T47D (cell line): ENCODE data around the gene FOXL2NB.
A peak's percentile ranks its signal among the peaks of the same experiment; 100 is the strongest.

Experiments used
- DNase-seq, 2 experiments: peaks; one replicate each; pipeline versions ENCODE4 v3.0.0 to v3.0.0-alpha.2; 2011 to 2012; ENCODE audit warnings: low read depth in 1 of 2, low spot score in 1 of 2
- JUND ChIP-seq: IDR thresholded peaks from 2 replicates; pipeline ENCODE4 v1.6.1; 2012; ENCODE audit warnings: low read depth
- in situ Hi-C: cut with HindIII; loops from 2 replicates; pipeline ENCODE4 v1.10.0; 2016; ENCODE audit warnings: low sequenced_read_pairs, low pct_unique_long_range_greater_than_20kb

The FOXL2NB gene

DNA sequence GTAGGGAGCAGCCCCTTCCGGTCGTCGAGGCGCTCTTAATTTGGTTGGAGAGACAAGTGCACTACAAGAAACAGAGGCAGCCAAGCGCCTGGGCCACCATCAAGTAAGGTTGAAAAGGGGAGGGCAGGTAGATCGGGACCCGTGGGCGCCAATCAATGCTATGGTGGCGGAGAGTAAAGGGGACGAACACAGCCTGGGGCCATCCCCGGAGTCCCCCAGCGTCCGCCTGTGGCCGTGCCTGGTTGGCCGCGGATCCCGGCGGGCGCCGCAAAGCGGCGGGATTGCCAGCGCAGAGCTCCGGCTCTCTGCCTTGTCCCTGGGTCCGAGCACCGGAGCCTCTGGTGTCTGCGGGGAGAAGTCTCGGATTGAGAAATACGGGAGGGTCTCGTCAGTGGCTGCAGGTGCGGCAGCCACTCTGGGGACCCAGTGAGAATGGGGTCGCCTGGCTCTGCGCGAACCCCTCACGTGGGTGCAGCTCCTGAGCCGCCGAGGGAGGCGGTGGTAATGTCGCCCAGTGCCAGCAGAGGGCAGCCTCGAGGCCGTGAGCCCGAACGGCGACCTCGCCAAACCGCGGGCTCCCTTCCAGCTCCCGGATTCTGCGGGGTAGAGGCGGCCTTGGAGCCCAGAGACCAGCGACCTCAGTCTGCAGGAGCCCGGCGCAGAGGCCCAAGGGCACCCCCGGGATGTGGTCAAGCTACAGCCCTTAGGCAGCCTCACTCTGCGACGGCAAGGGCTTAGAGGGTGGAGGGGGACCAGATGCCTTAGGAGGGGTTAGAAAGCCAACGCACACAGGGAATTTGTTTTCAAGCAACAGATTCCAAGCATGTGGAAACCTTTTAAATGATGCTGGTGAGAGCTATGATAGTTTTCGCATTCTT is 10.9 kb upstream of the FOXL2NB start:
- peak; percentile 78 to 98 for DNase-seq
- TF ChIP-seq JUND = no peak
- in situ Hi-C loops = no loop called here

DNA sequence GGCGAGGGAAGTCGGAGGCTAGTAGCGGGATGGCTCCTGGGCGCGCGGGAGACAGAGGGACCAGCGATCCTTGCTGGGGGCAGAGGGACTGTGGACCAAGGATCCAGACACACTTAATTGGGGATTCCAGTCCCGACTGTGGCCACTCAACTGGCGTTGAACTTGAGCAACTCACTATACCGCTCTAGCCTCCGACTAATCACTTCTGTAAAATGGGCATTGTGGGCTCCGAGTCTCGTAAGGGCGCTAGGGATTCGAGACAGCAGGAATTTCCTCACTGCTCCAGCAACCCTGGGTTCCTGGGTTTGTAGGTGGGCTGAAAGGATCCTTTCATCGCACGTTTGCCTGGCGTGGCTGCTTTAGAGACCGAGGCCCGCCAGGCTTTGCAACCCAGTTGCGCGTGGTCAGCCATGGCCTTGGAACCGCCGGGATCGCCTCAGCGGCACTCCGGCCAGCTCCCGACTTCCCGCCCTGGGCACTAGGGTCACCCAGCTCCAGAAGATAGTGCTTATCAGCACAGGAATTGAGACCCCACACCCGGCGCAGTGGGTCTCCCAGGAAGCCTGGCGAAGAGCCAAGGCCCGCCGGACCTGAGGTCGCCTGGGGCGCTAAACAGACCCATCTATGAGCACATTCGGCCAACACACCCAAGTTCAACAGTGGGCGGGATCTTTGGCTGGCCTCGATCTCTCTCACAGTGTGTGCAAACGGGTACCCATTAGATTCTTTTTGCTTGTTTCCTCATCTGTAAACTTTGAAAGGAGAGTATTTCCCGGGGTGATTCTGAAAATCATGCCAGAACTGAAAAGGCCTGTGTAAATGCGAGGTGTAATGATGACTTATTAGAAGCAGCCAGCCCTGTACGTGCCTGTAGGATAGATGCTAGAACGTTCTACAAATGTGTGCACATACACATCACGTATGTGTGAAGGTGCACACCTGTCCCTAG is 10.0 kb upstream of the FOXL2NB start:
- no peak for DNase-seq
- in situ Hi-C loops = no loop called here
- TF ChIP-seq JUND = no peak

DNA sequence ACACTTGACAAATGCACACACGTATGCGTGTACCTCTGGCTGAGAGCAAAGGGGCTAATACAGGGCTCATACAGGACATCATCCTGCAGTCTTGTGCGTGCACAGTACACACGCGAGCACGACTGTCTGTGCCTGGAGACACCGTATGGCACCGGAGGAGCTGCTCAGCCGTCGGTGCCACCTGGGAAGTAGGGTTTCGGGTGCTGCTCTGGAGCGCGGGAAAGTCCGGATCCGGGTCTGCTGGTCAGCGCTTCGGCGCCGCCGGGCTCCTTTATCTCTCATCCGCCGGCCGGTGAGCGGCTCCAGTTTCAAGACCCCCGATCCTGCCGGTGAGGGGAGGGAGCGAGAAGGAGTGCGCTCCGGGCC is 9.3 kb upstream of the FOXL2NB start:
- in situ Hi-C loops = no loop called here
- DNase-seq = no peak
- TF ChIP-seq JUND = no peak

DNA sequence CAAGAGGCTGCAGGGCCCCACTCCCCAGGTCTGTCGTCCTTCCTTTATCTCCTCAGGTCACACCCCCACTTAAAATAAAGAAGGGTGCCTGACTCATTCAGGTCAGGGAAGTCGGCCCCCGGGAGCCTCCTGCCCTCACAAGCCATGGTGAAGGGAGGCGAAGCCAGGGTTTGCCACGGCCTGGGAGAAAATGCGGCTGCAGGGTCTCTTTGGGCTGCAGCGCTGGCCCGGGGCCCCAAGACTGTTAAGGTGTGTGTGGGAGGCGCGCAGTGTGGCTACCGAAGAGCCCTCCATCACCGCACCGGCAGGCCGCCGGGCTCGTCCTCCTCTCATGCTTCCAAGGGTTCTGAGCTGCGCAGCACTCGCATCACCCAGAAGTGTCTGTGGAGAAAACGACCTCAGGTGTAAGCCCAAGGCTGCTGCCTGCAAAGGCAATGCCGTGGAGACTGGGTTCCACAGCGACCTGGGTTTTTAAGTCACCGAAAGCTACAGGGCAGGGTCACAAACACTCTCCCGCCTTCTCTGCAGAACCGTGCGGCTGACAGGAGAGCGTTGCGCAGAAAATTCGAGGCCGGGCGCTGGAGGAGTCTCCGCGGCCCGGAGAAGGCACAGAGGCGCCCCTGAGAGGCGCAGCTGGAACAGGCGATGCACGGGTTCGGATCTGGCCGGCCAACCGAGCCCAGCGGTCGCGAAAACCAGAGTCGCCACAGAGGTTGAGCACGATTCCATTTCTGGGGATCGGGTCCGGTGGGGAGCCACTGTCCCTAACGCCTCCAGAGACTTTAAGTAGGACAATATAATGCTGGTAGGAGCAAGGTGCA is 8.8 kb upstream of the FOXL2NB start:
- in situ Hi-C loops = no loop called here
- DNase-seq = no peak
- TF ChIP-seq JUND = no peak

DNA sequence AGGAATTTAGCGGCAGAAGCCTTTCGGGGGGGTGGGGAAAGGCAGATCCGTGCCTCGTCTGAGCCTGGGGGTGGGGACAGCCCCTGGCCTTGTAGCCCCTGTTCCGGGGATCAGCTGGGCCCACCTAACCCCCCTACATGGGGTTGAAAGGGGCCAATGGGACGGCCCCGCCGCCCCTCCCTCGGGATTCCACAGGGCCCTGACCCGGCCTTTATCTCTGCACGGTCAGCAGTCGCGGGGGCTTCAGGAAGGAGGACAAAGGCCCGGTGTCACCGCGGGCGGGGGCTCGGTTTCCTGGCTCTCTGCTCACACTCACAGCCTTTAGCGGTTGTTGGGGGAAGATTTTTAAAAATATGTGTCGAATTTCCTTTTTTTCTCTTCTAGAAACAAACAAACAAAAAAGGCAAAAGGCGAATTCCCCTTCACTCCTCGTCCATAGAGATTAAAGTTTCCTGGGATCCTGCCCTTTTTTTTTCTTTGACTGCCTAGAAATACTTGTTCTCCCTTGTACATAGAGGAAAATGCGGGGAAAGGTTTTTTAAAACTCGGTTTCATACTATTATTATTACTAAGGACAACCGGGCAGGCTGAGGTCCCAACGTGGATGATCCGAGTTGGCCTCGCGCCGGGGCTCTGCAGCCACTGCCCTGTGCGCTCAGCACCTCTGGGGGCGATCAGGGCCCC is 8.0 kb upstream of the FOXL2NB start:
- DNase-seq = no peak
- in situ Hi-C loops = no loop called here
- TF ChIP-seq JUND = no peak

DNA sequence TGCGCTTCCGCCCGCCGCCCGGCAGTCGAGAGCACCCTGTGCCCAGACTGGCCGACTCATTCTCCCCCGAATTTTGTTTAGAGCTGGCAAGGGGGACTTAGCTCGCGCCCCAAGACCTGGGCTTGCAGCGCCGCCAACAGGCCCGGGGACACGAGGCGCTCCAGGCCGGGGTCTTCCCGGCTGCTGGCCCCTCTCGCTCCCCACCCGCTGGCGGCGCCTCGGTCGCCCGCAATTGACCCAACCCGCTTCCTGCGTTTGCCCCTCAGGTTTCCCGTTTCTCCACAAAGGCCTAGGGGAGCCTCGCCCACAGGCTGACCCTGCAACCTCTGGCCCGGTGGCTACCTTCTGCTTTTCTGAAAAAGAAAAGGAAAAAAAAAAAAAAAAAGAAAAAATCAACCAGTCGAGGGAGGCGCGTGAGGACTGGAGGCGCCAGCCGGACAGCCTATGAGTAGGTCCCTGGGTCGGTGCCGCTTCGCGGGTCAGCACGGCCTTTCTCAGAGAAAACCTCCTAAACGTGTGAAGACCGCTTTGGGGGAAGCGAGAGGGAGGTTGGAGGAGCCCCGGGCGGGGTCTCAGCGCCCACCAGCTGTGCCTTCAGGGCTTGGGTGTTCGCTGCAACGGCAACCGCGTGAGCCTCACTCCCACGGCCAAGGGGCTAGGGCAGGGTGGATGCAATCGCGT is 7.3 kb upstream of the FOXL2NB start:
- TF ChIP-seq JUND = no peak
- in situ Hi-C loops = no loop called here
- no peak for DNase-seq

DNA sequence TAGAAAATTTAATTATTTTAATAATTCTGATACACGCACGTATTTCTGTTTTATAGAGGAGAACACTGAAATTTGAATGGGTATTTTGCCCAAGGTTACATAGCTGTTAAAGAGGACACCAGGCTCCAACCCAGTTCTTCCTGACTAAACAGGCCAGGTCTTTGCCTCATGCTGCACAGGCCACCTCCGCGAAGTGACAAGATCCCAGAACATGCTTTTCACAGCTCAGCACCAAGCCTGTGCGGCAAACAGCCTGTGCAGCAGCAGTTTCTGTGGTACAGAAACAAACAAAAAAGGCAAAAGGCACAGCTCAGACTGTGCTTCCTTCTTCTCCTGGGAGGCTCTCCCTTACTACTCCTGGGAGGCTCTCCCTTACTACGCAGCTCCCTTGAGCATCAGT is 6.6 kb upstream of the FOXL2NB start:
- no peak for TF ChIP-seq JUND
- DNase-seq = no peak
- in situ Hi-C loops = no loop called here

DNA sequence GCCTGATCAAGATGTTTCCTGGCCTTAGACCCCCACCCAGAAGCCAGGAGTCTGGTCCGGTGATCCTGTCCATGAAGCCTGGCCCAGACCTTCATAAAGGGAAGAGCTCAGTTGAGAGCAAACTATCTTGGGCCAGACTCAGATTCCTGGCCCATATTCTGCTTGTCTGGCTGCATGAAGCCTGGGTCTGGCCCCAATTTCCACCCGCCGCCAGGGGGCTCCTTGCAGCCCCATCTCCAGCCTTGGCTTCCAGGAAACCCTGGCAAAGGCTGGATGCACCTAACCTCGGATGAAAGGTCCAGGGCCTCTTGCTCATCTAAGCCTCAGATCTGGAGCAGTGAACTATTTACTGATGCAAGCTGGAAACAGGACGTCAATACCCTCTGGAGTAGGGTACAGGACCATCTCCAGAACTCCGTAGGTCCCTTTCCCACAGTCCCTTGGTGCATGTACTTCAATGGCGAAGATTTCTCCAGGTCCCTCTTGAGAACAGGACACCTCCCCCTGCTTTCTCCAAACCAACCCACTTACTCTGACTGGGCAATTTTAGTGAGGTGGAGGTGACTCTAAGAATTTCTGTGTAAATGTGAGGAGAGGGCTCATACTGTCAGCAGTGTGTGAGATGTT is 5.6 kb upstream of the FOXL2NB start:
- in situ Hi-C loops = no loop called here
- TF ChIP-seq JUND = no peak
- DNase-seq = peak; percentile 81 to 91

DNA sequence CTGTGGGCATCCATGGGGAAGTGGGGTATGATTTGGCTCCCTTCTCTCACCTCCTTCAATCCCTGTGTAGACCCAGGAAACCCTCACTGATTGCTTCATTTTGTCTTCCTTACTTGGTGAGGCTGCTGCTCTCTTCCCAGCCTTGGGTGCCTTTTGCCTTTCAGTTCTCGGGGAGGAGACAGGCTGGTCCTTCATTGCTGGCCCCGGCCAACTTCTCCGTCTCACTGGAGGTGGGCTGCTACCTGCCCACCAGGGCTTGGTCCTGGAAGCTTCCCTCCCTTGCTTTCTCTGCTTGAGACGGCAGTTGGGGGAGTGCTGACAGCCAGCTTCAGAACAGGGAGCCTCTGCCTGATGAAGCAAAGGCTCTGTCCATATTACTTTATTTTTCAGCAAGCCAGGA is 4.7 kb upstream of the FOXL2NB start:
- in situ Hi-C loops = no loop called here

DNA sequence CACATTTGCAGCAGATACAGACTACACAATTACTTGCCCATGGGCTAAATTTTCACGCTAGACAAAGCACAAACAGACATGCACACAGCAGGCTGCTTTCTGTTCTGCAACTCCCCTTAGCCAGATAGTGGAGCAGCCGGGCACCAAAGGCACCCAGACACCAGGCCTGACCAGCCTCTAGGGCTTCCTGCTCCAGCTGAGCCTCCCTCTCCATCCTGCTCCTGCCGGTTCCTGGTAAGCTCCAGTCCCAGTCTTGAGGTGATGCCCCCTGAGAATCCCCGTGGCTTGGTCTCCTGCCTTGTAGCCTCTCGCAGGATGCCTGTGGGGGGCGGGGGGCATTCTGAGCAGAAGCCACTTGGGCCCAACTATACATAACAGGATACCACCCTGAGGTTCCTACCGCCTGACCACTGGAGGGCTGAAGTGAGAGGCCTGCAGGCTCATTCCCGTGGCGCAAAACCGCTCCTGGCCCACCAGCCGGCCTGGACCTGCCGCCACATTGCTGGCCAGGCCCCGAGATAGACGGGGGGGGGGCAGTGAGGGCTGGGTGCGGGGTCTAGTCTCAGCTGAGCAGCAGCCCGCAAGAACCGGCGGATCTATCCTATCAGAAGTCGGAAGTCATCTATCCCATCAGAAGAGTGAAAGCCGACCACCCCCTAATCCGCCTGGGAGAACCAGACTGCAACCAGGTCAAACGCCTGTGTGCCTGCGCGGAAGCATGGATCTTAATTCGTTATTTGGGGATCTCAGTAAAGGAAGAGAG is 4.0 kb upstream of the FOXL2NB start:
- no peak for DNase-seq
- no peak for TF ChIP-seq JUND
- in situ Hi-C loops = no loop called here

More for the DNA sequence above, 4.7 kb upstream of the FOXL2NB start:
- no peak for DNase-seq
- TF ChIP-seq JUND = no peak
